Astrocyte (in vitro differentiated cells and primary cell): Measurements from ENCODE around the gene DLGAP4. TPM values are rescaled to one million over a fixed set of nuclear protein-coding genes. Genes with fewer than 3 reads are reported as not detected.

Experiments
- DNase-seq: peaks from one replicate; pipeline ENCODE4 v3.0.0-alpha.2; 2010; ENCODE audit warnings: low read depth
- FAIRE-seq: peaks from 2 replicates; lab custom pipeline; 2011; peaks lifted over from hg19 to GRCh38; lab: Jason Lieb, UNC
- H2AFZ ChIP-seq: 2 replicates; pipeline ENCODE4 v1.6.0; 2012; ENCODE audit warnings: low read depth, low read length, inconsistent platforms
- H3K27ac ChIP-seq: 2 replicates; pipeline ENCODE4 v1.5.1; 2011; ENCODE audit warnings: low read depth, low read length, inconsistent platforms
- H3K27me3 ChIP-seq: 2 replicates; pipeline ENCODE4 v1.6.0; 2011; ENCODE audit warnings: low read length, inconsistent platforms; ENCODE audit not compliant: insufficient read depth
- H3K36me3 ChIP-seq: 2 replicates; pipeline ENCODE4 v1.5.1; 2011; ENCODE audit warnings: low read length, inconsistent platforms; ENCODE audit not compliant: insufficient read depth
- H3K4me1 ChIP-seq: 2 replicates; pipeline ENCODE4 v1.5.1; 2011; ENCODE audit warnings: low read length, inconsistent platforms; ENCODE audit not compliant: insufficient read depth
- H3K4me2 ChIP-seq: 2 replicates; pipeline ENCODE4 v1.6.0; 2012; ENCODE audit warnings: low read length, inconsistent platforms
- H3K4me3 ChIP-seq: 2 replicates; pipeline ENCODE4 v1.5.1; 2011; ENCODE audit warnings: low read depth, mild to moderate bottlenecking, low read length, inconsistent platforms; ENCODE audit not compliant: insufficient read depth
- H3K79me2 ChIP-seq: 2 replicates; pipeline ENCODE4 v1.6.0; 2012; ENCODE audit warnings: mild to moderate bottlenecking, low read length, inconsistent platforms; ENCODE audit not compliant: insufficient read depth
- H3K9ac ChIP-seq: 2 replicates; pipeline ENCODE4 v1.6.0; 2012; ENCODE audit warnings: mild to moderate bottlenecking, low read length, inconsistent platforms
- H3K9me3 ChIP-seq: 2 replicates; pipeline ENCODE4 v1.5.1; 2012; ENCODE audit warnings: low read depth, mild to moderate bottlenecking, low read length, inconsistent platforms; ENCODE audit not compliant: insufficient read depth
- H4K20me1 ChIP-seq: 2 replicates; pipeline ENCODE4 v1.6.0; 2012; ENCODE audit warnings: low read length, inconsistent platforms; ENCODE audit not compliant: insufficient read depth
- H3K27ac Mint-ChIP-seq: one replicate; pipeline ENCODE4 v1.8.0; 2021; ENCODE audit warnings: mild to moderate bottlenecking, mixed read lengths; ENCODE audit not compliant: unreplicated experiment
- H3K27me3 Mint-ChIP-seq: one replicate; pipeline ENCODE4 v1.8.0; 2021; ENCODE audit warnings: low read depth, mixed read lengths; ENCODE audit not compliant: unreplicated experiment
- H3K36me3 Mint-ChIP-seq: one replicate; pipeline ENCODE4 v1.8.0; 2021; ENCODE audit warnings: low read depth, mixed read lengths; ENCODE audit not compliant: unreplicated experiment
- H3K4me1 Mint-ChIP-seq: one replicate; pipeline ENCODE4 v1.8.0; 2021; ENCODE audit warnings: low read depth, mixed read lengths; ENCODE audit not compliant: unreplicated experiment
- H3K4me3 Mint-ChIP-seq: one replicate; pipeline ENCODE4 v1.8.0; 2021; ENCODE audit warnings: mild to moderate bottlenecking, moderate library complexity, mixed read lengths; ENCODE audit not compliant: unreplicated experiment
- H3K9me3 Mint-ChIP-seq: one replicate; pipeline ENCODE4 v1.8.0; 2021; ENCODE audit warnings: mild to moderate bottlenecking, mixed read lengths; ENCODE audit not compliant: unreplicated experiment
- CTCF ChIP-seq: IDR thresholded peaks from 2 replicates; pipeline ENCODE4 v1.5.1; 2011; ENCODE audit warnings: low read depth, mild to moderate bottlenecking, inconsistent platforms, low read length, moderate library complexity; ENCODE audit not compliant: insufficient read depth
- EZH2 ChIP-seq: IDR thresholded peaks from 2 replicates; pipeline ENCODE4 v1.6.1; 2012; ENCODE audit warnings: mild to moderate bottlenecking, low read length, inconsistent platforms; ENCODE audit not compliant: insufficient read depth
- total RNA-seq: library from RNA; stranded (reverse); gene quantifications from 2 replicates; pipeline ENCODE4 v1.2.1, GENCODE V29; 2021

DLGAP4 gene
- total RNA-seq, 1 donor from 2014 or later: 135 TPM

- Histone ChIP-seq H3K4me2 (no peak overlapping the region), H3K79me2 (no peaks in the 10 kb centered on the region), H3K9ac (no peak overlapping the region), H3K27ac (no peak overlapping the region), H3K4me3 (no peak overlapping the region), H4K20me1 (peaks cover 3% of the 10 kb centered on the region), H3K9me3 (no peaks in the 10 kb centered on the region), H3K27me3 (peaks cover 42% of the 10 kb centered on the region), H3K4me1 (no peaks in the 10 kb centered on the region), H2AFZ (no peak overlapping the region), H3K36me3 (no peaks in the 10 kb centered on the region)
- Mint-ChIP-seq H3K9me3 (no peaks in the 10 kb centered on the region), H3K27ac (no peak overlapping the region), H3K36me3 (no peaks in the 10 kb centered on the region), H3K27me3 (peaks cover 64% of the 10 kb centered on the region), H3K4me3 (no peak overlapping the region), H3K4me1 (peaks cover 2% of the 10 kb centered on the region)
- DNase-seq (no peak), FAIRE-seq (no peak)
- TF ChIP-seq CTCF (no peak), EZH2 (no peak)
Measured at GRCh38 chr20:36310215-36310981, 4.3 kb downstream of the DLGAP4 start.

GRCh38 chr20:36311141-36311853 lies 5.2 kb downstream of the DLGAP4 start:
- no peak for TF ChIP-seq CTCF
- no peak for TF ChIP-seq EZH2

More at GRCh38 chr20:36311141-36311853, 5.2 kb downstream of the DLGAP4 start:
- Mint-ChIP-seq H3K27ac (no peak overlapping the region), H3K4me3 (no peak overlapping the region), H3K9me3 (no peaks in the 10 kb centered on the region), H3K36me3 (no peaks in the 10 kb centered on the region), H3K4me1 (no peaks in the 10 kb centered on the region), H3K27me3 (peaks cover 66% of the 10 kb centered on the region)
- H2AFZ ChIP-seq: no peak overlapping the region
- DNase-seq: no peak
- H3K79me2 ChIP-seq: no peaks in the 10 kb centered on the region
- H3K9ac ChIP-seq: no peak overlapping the region
- no peaks in the 10 kb centered on the region for H3K9me3 ChIP-seq
- no peak overlapping the region for H3K4me3 ChIP-seq
- FAIRE-seq: no peak
- H4K20me1 ChIP-seq: peaks cover 3% of the 10 kb centered on the region
- no peak overlapping the region for H3K27ac ChIP-seq
- H3K4me2 ChIP-seq: no peak overlapping the region
- no peaks in the 10 kb centered on the region for H3K4me1 ChIP-seq
- H3K27me3 ChIP-seq: peaks cover 37% of the 10 kb centered on the region
- H3K36me3 ChIP-seq: no peaks in the 10 kb centered on the region
